IPS DF 19.7 (cell line): ENCODE results near the gene GLIPR1L1.
A peak's percentile ranks its signal among the peaks of the same experiment; 100 is the strongest.
"Not testable (repeated sequence)": the region's sequence is repeated elsewhere in the genome, so short reads cannot be mapped to it uniquely, and the experiment has no call there.

ENCODE experiments used
- DNase-seq: peaks from one replicate; pipeline ENCODE4 v3.0.0-alpha.2; 2013; ENCODE audit warnings: low read depth, low spot score

GLIPR1L1 gene, protein sequence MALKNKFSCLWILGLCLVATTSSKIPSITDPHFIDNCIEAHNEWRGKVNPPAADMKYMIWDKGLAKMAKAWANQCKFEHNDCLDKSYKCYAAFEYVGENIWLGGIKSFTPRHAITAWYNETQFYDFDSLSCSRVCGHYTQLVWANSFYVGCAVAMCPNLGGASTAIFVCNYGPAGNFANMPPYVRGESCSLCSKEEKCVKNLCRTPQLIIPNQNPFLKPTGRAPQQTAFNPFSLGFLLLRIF

DNA sequence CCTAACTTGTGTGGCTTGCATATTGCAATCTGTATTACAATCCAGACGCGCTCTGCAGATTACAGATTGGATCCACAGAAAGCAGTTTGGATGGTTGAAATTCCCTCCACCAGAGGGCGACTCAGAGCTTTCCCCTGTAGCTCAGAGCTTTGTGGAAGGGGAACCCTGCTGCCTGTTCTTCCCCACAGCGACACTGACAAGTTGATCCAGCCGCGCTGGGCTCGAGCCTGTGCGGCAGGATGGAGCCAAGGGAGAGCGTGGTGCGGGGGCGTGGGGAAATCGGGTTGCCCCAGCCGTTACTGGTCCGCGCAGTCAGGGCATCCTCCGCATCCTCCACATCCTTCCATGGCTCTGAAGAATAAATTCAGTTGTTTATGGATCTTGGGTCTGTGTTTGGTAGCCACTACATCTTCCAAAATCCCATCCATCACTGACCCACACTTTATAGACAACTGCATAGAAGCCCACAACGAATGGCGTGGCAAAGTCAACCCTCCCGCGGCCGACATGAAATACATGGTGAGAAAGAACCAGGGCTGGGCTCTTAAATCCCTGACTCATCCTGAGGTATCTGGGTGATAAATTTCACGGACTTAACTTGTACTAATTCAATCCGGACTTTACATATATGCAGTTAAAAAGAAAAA is at the start of gene GLIPR1L1:
Gene GLIPR1L1, plus strand, starts transcription at position 287 of the 647 bp plus-strand sequence. Its CDS starts 59 bp downstream, at position 346.
- DNase-seq: peak; percentile 93

DNA sequence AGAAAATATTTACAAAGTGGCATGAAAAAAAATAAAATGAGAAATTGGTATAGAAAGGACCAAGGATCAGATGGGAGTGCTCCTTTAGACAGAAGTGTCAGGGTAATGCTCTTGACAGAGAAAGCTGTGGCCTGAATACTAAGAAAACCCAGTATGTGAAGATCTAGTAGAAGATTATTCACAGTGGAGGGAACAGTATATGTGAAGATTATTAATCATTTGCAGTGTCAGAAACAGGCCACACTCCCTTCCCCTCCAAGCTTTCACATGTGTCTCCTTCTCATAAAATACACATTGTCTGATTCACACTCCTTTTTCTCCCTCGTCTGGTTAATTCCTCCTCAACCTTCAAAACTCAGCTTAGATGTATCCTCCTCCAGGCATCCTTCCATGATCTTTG is 45.6 kb upstream of the GLIPR1L1 start:
- no peak for DNase-seq

DNA sequence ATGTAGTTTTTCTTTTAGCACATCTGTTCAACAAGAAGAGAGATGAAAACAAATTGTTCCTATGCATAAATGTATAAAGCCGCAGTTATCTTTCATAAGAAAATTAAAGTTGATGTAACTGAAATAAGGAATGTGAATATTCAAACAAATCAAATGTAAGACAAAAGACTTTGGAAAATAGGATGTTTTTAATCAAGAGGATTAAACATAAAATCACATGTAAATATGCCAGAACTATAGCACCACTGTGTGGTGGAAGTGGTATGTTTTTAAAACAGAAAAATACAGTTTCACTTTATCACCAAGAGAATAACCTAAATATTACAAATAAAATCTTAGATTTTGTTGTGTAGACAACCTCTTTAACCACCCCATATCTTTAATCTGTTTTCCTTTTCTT is 44.7 kb upstream of the GLIPR1L1 start:
- no peak for DNase-seq

DNA sequence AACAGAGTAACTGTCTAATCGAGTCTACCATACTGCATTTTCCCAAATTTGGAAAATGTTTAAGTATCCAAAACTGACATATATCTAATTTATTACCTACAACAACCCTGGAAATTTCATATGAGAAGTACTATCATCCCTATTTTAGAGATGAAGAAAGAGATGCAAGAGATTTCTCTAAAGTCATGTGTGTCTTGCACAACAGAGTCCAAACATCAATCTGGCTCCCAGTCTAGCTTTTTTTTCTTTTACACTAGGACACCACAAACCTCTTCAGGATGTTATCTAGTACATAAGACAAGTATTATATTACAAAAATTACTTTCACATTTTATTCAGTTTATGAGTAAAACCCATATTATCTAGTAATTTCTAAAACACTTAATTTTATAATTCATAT is 43.5 kb upstream of the GLIPR1L1 start:
- DNase-seq: no peak

DNA sequence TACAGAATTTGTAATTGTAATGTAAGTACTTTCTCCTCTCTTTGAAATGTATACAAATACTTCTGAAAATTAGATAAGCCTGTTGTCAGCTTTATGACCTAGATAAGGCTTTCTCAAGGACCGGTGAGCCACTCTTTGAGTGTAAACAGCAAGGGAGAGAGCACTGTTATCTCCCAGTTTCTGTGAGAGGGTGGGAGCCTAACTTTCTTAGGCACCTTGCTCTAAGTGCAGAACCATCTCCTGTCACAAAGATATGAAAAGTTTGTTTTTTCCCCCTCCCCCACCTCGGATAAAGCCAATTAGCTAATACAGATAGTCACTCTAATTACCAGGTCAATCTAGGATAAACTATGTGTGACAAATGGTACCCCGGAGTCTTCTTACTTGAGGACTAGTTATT is 40.1 kb upstream of the GLIPR1L1 start:
- DNase-seq: no peak

DNA sequence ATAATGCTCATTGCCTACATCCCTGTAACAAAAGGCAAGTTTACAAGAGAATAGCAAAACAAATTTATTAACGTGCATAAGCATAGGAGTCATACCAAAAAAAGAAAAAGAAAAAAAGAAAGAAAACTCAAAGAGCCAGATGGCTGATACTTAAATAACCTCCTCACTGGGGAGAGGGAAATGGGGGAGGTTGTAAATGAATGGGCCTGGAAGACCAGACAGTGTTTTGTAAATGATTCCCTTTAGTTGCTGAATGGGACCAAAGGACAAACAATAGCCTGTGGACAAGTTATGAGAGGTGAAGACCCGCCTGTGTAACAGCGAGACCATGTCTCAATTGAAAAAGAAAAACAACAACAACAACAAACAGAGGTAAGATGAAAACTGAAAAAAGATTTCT is 39.7 kb upstream of the GLIPR1L1 start:
- no peak for DNase-seq

DNA sequence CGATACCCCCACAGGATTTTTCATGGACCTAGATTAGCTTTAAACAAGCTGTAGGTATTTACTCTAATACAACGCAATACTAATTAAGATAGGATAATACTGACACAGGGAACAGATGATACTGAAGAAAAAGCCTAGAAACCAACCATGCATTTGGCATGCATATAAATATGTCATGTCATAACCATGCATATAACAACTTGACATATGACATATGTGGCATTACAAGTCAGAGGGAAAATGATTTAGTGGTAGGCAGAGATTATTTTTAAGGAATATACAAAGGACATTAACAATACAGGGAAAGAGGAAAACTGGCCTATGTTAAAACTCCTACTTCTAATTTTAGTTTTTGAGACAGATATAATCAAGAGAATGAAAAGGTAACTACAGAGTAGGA is 32.2 kb upstream of the GLIPR1L1 start:
- no peak for DNase-seq

DNA sequence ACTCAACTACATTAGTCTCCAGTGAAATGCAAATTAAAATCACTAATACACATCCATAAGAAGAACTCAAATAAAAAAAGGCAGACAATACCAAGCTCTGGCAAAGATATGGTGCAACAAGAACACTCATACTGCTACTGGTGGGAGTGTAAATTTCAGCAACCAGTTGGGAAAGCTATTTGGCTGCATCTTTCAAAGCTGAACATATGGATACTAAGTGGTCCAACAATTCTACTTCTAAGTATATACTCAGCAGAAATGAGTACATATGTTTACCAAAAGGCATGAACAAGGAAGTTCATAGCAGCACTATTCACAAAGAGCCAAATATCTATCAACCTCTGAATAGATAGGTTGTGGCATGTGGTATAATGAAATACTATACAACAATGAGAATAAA is 31.7 kb upstream of the GLIPR1L1 start:
- no peak for DNase-seq

DNA sequence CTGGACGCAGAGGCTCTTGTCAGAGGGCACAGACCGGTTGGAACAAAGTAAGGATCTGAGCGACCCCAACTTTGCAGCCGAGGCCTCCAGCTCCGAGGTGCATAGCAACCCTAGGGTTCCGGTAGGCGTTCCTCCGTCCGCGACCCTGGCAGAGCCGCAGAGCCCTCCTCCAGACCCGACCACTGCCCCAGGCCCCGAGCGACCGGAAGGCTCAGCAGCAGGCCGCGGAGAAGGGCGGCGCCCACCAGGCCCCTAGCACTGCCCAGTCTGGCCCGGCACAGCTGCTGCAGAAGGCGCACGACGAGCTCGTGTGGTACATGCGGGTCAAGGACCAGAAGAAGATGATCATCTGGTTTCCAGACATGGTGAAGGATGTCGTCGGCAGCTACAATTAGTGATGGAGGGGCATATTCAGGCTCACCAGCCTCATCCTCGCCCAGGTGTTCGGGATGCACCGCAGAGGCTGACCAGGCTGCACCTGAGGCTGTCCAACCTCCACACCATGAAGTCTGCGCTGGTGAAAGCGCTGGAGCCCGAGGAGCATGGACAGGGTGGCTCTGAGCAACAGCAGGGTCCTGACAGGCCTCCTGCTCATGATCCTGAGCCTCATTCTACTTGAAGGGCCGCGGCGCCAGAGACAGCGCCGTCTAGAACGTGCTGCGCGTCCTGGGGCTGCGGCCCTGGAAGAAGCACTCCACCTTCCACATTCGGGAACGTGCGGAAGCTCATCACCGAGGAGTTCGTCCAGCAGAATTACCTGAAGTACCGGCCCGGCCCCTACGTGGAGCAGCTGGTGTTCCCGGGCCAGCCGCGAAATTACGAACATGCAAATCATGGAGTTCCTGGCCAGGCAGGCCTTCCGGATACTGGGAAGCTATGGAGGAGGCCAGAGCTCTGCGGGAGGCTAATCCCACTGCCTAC is 28.8 kb upstream of the GLIPR1L1 start:
- no peak for DNase-seq

DNA sequence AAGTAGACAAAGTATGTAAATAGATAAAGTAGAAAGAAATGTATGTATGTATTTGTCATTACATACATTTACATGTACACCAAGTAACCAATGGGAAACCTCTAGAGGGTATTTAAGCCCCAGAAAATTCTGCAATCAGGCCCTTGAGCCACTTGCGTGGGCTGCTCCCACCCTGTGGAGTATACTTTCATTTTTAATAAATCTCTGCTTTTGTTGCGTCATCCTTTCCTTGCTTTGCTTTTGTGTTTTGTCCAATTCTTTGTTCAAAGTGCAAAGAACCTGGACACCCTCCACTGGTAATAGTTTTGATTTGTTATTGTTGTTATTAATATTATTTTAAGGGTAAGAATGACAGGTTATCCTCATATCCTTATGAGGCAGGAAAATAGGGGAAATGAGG is 26.2 kb upstream of the GLIPR1L1 start:
- no peak for DNase-seq

DNA sequence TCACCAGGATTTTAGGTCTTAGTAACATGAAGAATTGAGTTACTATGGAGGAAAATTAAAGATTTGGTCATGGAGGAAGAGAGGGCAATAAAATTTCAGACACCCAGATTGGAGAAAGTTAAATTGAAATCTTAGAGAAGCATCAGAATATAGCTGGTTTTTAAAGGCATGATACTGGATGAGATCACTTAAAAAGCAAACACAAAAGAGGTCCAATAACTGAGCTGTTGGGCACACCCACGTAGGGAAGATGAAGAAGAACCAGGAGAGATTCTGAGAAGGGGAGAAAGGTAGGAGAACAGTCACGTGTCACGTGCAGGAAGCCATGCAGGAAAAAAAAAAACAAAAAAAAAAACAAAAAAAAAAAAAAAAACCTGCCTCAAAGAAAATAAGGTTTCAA is 23.1 kb upstream of the GLIPR1L1 start:
- no peak for DNase-seq

DNA sequence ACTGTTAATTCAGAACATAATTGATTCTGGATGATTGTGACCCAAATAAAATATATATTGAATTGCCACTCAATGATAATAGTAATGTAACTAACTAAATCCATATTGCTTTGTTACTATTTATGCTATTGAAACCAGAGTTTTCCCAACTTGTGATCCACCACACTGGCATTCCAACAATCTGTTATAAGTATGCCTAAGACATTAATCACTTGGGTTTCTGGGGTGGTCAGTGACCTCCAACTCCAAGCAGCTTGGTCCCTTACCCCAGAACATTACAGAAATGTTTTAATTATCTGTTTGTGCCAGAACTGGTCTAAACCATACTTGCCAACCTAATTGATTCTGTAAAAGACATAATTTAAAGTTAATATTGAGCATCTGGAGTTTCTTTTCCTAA is 19.0 kb upstream of the GLIPR1L1 start:
- no peak for DNase-seq

DNA sequence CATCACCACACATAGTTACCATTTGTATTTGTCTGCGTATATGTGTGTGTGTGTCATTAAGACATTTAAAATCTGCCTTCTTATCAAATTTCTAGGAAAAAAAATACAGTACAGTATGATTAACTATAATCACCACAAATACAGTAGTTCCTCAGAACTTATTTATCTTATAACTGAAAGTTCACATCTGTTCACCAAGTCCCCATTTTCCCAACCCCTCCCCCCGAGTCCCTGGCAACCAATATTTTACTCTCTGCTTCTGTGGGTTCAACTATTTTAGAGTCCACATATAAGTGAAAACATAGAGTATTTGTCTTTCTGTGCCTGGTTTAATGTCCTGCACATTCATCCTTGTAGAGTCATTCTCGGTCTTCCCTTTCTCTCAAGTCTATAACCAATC is 16.7 kb upstream of the GLIPR1L1 start:
- no peak for DNase-seq

DNA sequence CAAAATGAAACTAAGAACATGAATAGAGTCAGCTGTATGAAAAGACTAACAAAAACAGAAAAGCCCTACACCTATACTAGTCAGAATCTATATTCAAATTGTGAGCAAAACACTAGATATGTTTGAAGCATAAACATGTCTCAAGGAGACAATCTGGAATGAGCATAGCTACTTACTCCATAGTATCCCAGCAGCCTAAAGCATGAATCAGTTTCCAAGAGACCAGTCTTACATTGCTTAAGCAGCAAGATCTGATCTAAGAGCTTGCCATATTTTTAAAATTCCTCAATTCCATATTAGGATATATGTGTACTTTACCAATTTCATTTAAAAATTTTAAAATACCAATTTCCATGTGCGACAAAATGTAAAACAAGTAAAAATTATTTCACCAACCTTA is 12.0 kb upstream of the GLIPR1L1 start:
- DNase-seq: no peak

DNA sequence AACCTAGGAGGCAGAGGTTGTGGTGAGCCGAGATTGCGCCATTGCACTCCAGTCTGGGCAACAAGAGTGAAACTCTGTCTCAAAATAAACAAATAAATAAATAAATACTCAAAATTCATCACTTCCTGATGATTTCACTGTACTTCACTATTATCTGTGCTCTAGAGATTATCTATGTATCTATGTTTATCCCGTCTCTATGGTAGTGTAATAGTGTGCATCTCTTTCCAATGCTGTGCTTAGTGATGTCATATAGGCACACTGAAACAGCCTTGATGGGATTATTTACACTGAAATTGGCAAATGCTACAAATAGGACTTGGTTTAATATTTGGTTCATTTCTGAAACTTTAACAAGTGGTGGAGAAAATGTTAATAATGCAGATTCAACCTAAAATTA is 10.8 kb upstream of the GLIPR1L1 start:
- DNase-seq: no peak

DNA sequence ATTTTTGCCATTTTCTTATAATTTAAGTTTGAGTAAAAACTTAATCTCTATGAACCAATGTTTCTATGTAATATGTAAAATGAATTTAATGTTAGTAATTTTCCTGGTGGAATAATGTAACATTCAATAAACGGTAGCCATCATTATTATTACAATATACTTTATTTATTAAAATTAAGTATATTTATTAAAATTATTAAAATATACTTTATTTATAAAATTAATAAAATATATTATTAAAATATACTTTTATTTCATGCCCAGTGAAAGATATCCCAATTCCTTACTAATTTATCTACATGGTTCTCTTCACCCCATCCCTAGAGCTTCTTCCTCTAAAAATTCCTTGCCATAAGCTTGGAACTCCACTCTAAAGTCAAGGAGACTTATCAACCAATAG is 6.8 kb upstream of the GLIPR1L1 start:
- no peak for DNase-seq

DNA sequence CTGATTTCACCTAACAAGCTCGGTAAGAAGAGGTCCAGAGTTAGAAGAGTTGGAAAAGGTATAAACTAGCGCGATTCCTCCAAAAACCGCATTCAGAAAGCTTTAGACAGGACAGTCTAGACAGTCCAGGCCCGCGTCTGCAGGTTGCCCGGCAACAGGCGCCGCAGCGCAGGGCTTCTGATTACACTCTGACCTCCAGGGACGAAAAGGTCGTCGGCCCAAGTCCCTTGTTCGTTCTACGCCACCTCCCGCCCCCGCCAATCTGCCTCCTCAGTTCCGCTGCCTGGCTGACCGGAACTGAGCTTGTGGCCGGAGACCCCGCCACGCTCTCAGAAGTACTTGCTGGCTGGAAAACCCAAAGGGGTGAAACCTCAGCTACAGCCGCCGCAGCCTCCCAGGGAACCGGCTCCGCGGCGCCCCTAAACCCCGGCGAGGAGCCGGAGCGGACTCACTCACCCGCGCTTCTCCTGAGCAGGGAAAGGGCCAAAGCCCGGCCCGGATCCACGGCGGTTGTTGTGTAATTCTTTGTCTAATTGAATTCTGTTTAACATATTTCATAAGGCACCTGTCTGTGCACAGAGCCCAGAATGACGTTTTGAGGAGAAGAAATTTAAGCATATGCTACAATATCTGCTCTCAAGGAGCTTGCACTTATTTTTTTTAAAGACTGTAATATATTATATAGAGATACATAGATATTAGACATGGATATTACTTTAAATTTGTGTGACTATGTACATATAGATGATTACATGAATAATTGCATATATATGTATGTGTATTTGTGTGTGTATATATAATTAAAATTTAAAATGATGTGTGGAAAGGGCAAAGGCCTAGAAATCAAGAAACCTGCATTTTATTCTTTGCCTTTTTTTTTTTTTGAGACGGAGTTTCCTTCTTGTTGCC is 4.3 kb upstream of the GLIPR1L1 start, which contains the start of gene CAPS2:
Gene CAPS2, minus strand, starts transcription at position 407 of the 909 bp plus-strand sequence. CDS start 3,826 bp downstream, outside the sequence.
- DNase-seq: peak; percentile 59

DNA sequence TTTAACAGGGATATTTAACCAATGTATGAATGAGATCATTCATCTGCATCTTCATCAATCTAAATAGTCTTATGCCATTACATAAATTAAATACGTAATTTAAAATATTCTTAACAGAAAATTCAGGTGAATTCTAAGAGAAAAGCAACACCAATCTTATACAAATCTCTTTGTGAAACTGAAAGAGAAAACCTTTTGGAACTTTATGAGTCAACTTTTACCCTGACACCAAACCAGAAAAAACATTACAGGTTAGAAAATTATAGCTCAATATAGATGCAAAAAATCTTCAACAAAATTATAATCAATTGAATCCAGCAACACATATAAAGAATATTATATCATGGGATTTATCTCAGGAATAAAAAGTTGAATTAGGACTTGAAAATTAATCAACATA is 3.4 kb downstream of the GLIPR1L1 start:
- DNase-seq: no peak

DNA sequence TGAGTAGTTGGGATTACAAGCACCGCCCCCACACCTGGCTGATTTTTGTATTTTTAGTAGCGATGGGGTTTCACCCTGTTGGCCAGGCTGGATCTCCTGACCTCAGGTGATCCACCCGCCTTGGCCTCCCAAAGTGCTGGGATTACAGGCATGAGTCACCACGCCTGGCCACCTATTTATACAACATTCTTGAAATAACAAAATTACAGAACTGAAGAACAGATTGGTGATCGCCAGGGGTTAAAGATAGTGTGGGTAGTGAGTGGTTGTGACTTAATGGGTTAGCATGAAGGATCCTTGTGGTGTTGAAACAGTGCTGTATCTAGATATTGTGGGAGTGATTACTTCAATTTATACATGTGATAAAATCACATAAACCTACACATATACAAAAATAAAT is 7.4 kb downstream of the GLIPR1L1 start:
- DNase-seq: no peak

DNA sequence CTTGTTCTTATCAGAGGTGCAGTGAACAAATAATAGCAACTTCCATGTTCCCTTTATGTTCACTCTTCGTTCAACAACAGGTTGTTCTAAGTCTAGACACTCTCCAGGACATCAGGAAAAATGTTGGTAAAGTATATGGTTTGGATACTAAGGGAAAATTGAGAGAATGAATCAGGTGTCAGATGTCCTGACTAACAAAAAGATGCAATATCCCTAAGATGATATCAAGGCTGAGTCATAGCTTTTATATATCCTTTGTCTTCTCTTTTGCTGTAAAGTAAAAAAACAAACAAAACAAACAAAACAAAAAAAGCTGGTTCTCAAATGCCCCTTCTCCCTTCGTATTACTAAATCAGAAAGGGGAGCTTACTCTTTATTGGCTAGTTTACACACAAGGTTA is 11.1 kb downstream of the GLIPR1L1 start:
- no peak for DNase-seq

DNA sequence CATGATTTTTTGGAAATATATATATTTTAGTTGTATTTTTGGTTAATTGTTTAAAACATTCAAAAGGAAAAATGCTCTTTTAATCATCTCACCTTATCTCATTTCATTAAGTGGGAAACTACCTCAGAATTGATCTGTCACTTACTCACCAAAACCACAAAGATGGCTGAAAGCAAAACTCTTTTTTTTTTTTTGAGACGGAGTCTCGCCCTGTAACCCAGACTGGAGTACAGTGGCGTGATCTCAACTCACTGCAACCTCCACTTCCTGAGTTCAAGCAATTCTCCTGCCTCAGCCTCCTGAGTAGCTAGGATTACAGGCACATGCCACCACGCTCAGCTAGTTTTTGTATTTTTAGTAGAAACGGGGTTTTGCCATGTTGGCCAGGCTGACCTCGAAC is 11.7 kb downstream of the GLIPR1L1 start:
- DNase-seq: not testable (repeated sequence)
